Esophagus squamous epithelium (tissue), 4 donors: ENCODE data around the gene AGFG1.

ENCODE experiments used
- CTCF ChIP-seq, 6 experiments: fragments of 450-650 bp in 4 of 6; fragments of 200-600 bp in 2 of 6; sonication (generic) in 2 of 6; IDR thresholded peaks; one replicate each; pipeline ENCODE4 v1.5.1; 2016 to 2019; ENCODE audit warnings: antibody characterized with exemption in 6 of 6, mild to moderate bottlenecking in 4 of 6, moderate library complexity in 4 of 6
- POLR2A ChIP-seq, 4 donors: fragments of 450-650 bp; IDR thresholded peaks; one replicate each; pipeline ENCODE4 v1.6.1; 2017; ENCODE audit warnings: antibody characterized with exemption in 4 of 4, mild to moderate bottlenecking in 4 of 4, moderate library complexity in 3 of 4

DNA sequence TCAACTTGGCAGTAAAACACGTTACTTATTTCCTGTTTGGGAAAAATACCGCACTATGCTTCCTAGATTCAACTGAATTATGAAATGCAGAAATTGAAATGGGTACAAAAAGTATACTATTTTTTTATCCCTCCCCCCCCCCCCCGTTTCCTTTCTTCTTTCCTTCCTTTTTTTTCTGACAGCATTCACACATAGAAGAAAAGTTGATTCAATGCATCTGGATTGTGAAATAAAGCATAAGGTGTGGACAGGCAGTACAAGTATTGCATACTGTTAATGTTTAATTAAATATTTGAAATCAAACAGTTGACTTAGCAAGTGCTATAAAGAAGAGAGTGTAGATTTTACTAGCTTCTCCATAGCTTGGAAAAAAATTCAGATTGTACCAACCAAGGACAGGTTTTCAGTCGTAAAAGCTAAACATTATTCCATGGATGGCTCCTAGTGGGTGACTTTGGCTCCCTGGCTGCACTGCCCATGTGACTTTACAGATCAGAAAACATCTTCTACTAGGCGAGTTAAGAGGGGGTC is 21.6 kb upstream of the AGFG1 start:
- TF ChIP-seq CTCF (IDR thresholded peaks at IDR 0.05) (no peak), POLR2A (IDR thresholded peaks at IDR 0.05) (no peak)
